Activated naive CD8-positive, alpha-beta T cell treated with anti-CD3 and anti-CD28 coated beads, Interleukin-2, amount 50 U/mL, for 24 hours (primary cell): ENCODE data around the gene WASF3.
A peak's percentile ranks its signal among the peaks of the same experiment; 100 is the strongest.

Source experiments
- ATAC-seq: fragments of 150-1000 bp; cut with Tn5 transposase; one replicate; pipeline ENCODE4 v1.10.0; 2021
- DNase-seq: peaks from one replicate; pipeline ENCODE4 v3.0.0; 2021
- H3K27ac Mint-ChIP-seq: one replicate; pipeline ENCODE4 v1.8.0; 2021; ENCODE audit warnings: mild to moderate bottlenecking, mixed read lengths
- H3K27me3 Mint-ChIP-seq: one replicate; pipeline ENCODE4 v1.8.0; 2021; ENCODE audit warnings: mixed read lengths
- H3K36me3 Mint-ChIP-seq: one replicate; pipeline ENCODE4 v1.8.0; 2021; ENCODE audit warnings: low read depth, mixed read lengths
- H3K4me1 Mint-ChIP-seq: one replicate; pipeline ENCODE4 v1.8.0; 2021; ENCODE audit warnings: mixed read lengths
- H3K4me3 Mint-ChIP-seq: one replicate; pipeline ENCODE4 v1.8.0; 2021; ENCODE audit warnings: mild to moderate bottlenecking, moderate library complexity, mixed read lengths
- H3K9me3 Mint-ChIP-seq: one replicate; pipeline ENCODE4 v1.8.0; 2021; ENCODE audit warnings: mixed read lengths

WASF3 gene

GRCh38 chr13:26557393-26558073 lies at the start of gene WASF3:
Gene WASF3, plus strand, starts transcription at chr13:26557683. Its CDS starts 84,588 bp downstream, at chr13:26642271.
- peaks cover 8% of the 10 kb centered on the region for H3K4me1 Mint-ChIP-seq
- no peak within 1 kb of the TSS for H3K27ac Mint-ChIP-seq
- no peaks in the 10 kb centered on the region for H3K36me3 Mint-ChIP-seq
- peak; percentile 83 for ATAC-seq
- no peaks in the 10 kb centered on the region for H3K9me3 Mint-ChIP-seq
- DNase-seq: peak; percentile 52
- H3K27me3 Mint-ChIP-seq: peaks cover 46% of the 10 kb centered on the region
- peak within 1 kb of the TSS; percentile 64 for H3K4me3 Mint-ChIP-seq

- Mint-ChIP-seq H3K4me1 (no peaks in the 10 kb centered on the region), H3K27ac (no peak overlapping the region)
- DNase-seq: no peak
Measured at GRCh38 chr13:26508885-26509284, 48.6 kb upstream of the WASF3 start.

DNA sequence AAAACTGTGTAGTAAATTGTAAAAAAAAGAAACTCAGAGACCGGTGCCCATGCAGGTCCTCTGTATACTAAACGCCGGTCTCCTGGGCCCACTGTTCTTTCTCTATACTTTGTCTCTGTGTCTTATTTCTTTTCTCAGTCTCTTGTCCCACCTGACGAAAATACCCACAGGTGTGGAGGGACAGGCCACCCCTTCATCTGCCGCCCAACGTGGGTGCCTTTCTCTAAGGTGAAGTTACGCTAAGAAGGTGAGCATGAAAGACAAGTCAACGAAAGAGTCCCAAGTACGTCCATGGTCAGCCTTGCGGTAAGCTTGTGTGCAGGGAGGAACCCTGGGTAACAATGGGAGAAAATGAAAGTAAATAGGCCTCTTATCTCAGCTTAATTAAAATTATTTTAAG lies 48.0 kb upstream of the WASF3 start:
- Mint-ChIP-seq H3K36me3 (no peaks in the 10 kb centered on the region), H3K4me1 (no peaks in the 10 kb centered on the region), H3K9me3 (peaks cover 9% of the 10 kb centered on the region), H3K27ac (no peak overlapping the region), H3K27me3 (peaks cover 11% of the 10 kb centered on the region), H3K4me3 (no peak overlapping the region)
- DNase-seq: no peak
- ATAC-seq: no peak

More at GRCh38 chr13:26508885-26509284, 48.6 kb upstream of the WASF3 start:
- H3K9me3 Mint-ChIP-seq: peaks cover 9% of the 10 kb centered on the region
- H3K4me3 Mint-ChIP-seq: no peak overlapping the region
- no peaks in the 10 kb centered on the region for H3K36me3 Mint-ChIP-seq
- H3K27me3 Mint-ChIP-seq: peaks cover 10% of the 10 kb centered on the region
- no peak for ATAC-seq

GRCh38 chr13:26513931-26514330 lies 43.6 kb upstream of the WASF3 start:
- H3K9me3 Mint-ChIP-seq: peaks cover 7% of the 10 kb centered on the region
- DNase-seq (no peak), ATAC-seq (no peak)
- H3K4me1 Mint-ChIP-seq: no peaks in the 10 kb centered on the region
- no peaks in the 10 kb centered on the region for H3K36me3 Mint-ChIP-seq
- H3K27me3 Mint-ChIP-seq: peaks cover 14% of the 10 kb centered on the region
- H3K4me3 Mint-ChIP-seq: no peak overlapping the region
- no peak overlapping the region for H3K27ac Mint-ChIP-seq

GRCh38 chr13:26515721-26516120 lies 41.8 kb upstream of the WASF3 start:
- no peaks in the 10 kb centered on the region for H3K4me1 Mint-ChIP-seq
- no peak for ATAC-seq
- peaks cover 14% of the 10 kb centered on the region for H3K27me3 Mint-ChIP-seq
- H3K27ac Mint-ChIP-seq: no peak overlapping the region
- no peak for DNase-seq
- no peaks in the 10 kb centered on the region for H3K9me3 Mint-ChIP-seq
- H3K36me3 Mint-ChIP-seq: no peaks in the 10 kb centered on the region
- H3K4me3 Mint-ChIP-seq: no peak overlapping the region

DNA sequence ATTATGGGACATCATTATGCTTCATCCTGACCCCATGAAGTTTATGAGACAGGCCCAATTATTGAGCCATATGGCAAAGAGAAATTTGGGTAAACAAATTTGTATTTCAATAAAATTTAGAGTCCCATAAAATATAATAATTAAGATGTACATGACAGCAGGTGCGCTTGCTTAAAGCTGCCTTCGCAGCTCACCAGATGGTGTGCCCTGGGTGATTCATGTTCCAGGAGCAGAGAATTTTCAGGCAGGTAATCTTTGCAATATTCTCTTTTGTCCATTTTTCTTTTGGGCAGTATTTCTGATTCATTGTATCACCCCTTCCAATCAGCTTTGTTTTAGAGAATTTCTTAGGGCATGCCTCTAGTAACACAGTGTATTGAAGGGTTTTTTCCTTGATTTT lies 39.5 kb upstream of the WASF3 start:
- no peak for DNase-seq
- peaks cover 12% of the 10 kb centered on the region for H3K27me3 Mint-ChIP-seq

DNA sequence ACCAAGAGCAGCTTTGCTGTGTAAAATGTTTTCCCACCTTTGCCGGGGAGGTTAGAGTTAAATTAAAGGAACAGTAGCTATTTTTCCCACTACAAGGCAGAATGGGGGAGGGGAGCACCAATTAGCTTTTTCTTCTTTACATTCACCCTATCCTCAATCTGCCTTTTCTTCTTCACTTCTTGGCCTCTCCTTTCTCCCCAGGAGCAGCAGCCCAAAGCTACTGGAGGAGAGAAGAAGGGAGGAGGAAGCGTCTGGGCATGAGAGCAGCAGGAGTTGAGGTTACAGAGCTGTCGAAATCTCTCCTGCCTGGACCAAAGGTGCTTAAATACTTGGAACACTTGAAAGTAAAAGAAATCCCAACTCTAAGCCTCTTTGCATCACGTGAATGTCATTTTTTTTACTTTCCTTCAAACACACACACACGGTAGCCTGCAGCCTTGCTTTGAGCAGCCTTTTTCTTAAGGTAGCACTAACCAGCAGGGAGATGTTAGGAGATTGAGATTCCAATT lies 39.0 kb upstream of the WASF3 start:
- no peaks in the 10 kb centered on the region for H3K9me3 Mint-ChIP-seq
- peaks cover 10% of the 10 kb centered on the region for H3K27me3 Mint-ChIP-seq
- H3K4me3 Mint-ChIP-seq: no peak overlapping the region
- no peaks in the 10 kb centered on the region for H3K36me3 Mint-ChIP-seq
- no peak for DNase-seq
- no peak for ATAC-seq
- no peak overlapping the region for H3K27ac Mint-ChIP-seq
- H3K4me1 Mint-ChIP-seq: no peaks in the 10 kb centered on the region

More for the DNA sequence above, 39.5 kb upstream of the WASF3 start:
- no peaks in the 10 kb centered on the region for H3K36me3 Mint-ChIP-seq
- no peaks in the 10 kb centered on the region for H3K9me3 Mint-ChIP-seq
- no peak for ATAC-seq
- no peaks in the 10 kb centered on the region for H3K4me1 Mint-ChIP-seq
- H3K27ac Mint-ChIP-seq: no peak overlapping the region
- no peak overlapping the region for H3K4me3 Mint-ChIP-seq

DNA sequence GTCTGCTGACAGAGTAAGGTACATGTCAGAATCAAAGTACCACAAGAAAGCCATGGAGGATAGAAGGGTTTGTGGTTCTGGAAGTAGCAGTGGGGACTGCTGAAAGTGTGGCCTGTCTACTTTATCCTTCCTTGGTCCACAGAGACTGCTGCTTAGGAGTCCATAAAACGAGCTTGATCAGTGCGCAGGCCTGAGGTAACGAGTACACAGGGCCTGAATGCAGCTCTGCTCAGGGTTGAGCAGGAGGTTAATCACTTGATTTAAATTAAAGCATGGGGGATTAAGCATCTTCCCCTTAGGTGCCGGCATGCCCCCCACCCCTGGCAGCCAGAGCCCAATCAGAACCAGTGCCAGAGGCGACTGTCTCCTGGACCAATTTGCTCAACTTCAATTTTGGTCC lies 34.9 kb upstream of the WASF3 start:
- H3K27ac Mint-ChIP-seq: no peak overlapping the region
- no peak overlapping the region for H3K4me3 Mint-ChIP-seq
- H3K27me3 Mint-ChIP-seq: peaks cover 2% of the 10 kb centered on the region
- H3K4me1 Mint-ChIP-seq: no peaks in the 10 kb centered on the region
- ATAC-seq (no peak), DNase-seq (no peak)
- H3K9me3 Mint-ChIP-seq: no peaks in the 10 kb centered on the region
- no peaks in the 10 kb centered on the region for H3K36me3 Mint-ChIP-seq

DNA sequence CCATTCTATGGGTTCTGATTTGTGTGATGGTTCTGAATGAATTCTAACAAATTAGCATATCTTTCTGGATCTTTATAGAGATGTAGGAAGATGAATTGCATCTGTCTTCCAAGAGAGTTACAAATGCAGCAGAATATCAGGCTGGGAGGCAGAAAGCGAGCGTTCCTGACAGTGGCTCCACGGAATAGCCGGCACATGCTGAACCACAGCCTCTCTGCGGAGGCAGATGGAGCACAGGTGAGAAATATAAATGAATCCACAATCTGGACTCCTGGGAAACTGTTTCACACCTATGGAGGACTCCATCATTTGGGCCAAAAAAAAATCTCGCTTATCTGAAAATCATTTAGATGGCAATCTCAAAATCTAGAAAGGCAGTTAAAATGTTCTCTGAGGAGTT lies 34.5 kb upstream of the WASF3 start:
- Mint-ChIP-seq H3K27me3 (peaks cover 2% of the 10 kb centered on the region), H3K36me3 (no peaks in the 10 kb centered on the region), H3K4me3 (no peak overlapping the region), H3K9me3 (no peaks in the 10 kb centered on the region), H3K4me1 (no peaks in the 10 kb centered on the region), H3K27ac (no peak overlapping the region)
- ATAC-seq: no peak
- no peak for DNase-seq

GRCh38 chr13:26525528-26525927 lies 32.0 kb upstream of the WASF3 start:
- no peak overlapping the region for H3K27ac Mint-ChIP-seq
- H3K27me3 Mint-ChIP-seq: peaks cover 2% of the 10 kb centered on the region
- H3K9me3 Mint-ChIP-seq: no peaks in the 10 kb centered on the region
- no peak overlapping the region for H3K4me3 Mint-ChIP-seq
- ATAC-seq: no peak
- no peak for DNase-seq
- no peaks in the 10 kb centered on the region for H3K4me1 Mint-ChIP-seq
- no peaks in the 10 kb centered on the region for H3K36me3 Mint-ChIP-seq

DNA sequence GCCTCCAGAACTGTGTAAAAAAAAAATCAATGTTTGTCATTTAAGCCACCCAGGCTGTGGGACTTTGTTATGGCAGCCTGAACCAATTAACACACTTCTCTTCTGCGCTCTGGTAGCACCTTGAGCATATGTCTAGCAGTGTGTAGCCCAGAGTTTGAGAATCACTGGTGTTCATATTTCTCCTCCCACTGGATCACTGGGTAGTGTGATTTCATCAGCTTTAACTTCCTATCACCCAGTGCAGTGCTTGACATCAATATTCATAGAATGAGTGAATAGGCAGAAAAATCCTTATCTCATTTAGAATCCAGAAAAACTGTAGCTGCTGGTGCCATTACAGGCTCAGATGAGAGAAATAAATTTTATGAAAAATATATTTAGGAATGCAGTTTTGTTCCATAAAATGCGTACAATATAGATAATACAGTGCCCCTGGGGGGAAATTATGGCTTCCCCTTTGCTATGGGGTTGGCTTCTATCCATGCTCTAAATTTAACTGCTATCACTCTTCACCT lies 30.7 kb upstream of the WASF3 start:
- Mint-ChIP-seq H3K4me3 (no peak overlapping the region), H3K36me3 (no peaks in the 10 kb centered on the region), H3K9me3 (no peaks in the 10 kb centered on the region), H3K27ac (no peak overlapping the region), H3K4me1 (no peaks in the 10 kb centered on the region), H3K27me3 (peaks cover 2% of the 10 kb centered on the region)
- no peak for ATAC-seq
- no peak for DNase-seq

GRCh38 chr13:26528527-26528926 lies 29.0 kb upstream of the WASF3 start:
- Mint-ChIP-seq H3K4me3 (no peak overlapping the region), H3K27me3 (peaks cover 2% of the 10 kb centered on the region), H3K36me3 (no peaks in the 10 kb centered on the region), H3K4me1 (no peaks in the 10 kb centered on the region), H3K9me3 (no peaks in the 10 kb centered on the region), H3K27ac (no peak overlapping the region)
- ATAC-seq (no peak), DNase-seq (no peak)

GRCh38 chr13:26529441-26529840 lies 28.0 kb upstream of the WASF3 start:
- no peaks in the 10 kb centered on the region for H3K36me3 Mint-ChIP-seq
- ATAC-seq (no peak), DNase-seq (peak; percentile 30)
- no peaks in the 10 kb centered on the region for H3K4me1 Mint-ChIP-seq
- no peaks in the 10 kb centered on the region for H3K27me3 Mint-ChIP-seq
- no peak overlapping the region for H3K4me3 Mint-ChIP-seq
- H3K9me3 Mint-ChIP-seq: no peaks in the 10 kb centered on the region
- H3K27ac Mint-ChIP-seq: no peak overlapping the region

DNA sequence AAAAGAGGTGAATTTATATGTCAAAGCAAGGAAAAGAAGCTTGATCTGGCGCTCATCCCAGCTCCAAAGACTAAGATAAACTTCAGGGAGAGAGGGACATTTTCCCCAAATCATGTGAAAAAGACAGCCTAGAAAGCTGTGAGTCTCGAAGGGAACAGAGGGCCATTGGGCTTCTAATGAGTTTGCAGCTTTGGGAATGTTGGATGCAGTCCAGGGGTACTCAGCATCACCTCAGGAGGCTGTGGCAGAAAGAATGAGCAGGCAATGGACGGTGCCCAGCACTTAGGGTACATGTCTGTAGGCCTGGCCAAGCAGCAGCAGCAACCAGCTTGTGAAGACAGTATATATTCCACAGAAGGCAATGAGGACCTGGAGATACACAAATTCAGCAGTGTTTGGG lies 25.7 kb upstream of the WASF3 start:
- ATAC-seq: no peak

DNA sequence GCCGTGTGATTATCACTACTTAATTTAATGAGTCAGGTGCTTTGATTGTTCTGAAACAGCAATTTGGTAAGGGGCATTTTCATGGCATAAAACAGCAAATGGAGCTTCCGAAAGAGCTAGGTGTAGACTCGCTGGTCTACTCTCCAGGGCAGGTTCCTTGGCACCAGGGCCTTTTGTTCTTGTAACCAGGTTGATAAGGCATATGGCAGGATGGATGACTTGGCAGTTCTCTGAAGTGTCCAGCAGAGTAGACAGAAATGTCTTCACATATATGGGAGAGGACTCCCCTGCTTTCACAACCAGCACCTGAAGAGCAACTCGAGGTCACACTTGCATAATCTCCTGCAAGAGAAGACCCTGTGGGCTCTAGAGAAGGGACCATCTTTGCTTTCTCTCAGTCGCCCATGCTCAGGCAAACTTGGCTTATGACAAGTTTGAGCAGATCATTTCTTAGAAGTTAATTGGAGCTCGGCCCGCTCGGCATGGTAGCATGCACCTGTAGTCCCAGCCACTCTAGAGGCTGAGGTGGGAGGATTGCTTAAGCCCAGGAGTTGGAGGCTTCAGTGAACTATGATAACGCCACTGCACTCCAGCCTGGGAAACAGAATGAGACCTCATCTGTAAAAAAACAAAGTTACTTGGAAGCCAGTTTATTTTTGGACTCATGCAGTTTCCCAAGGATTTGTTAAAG lies 23.3 kb upstream of the WASF3 start:
- Mint-ChIP-seq H3K36me3 (no peaks in the 10 kb centered on the region), H3K4me3 (no peak overlapping the region), H3K27me3 (peaks cover 4% of the 10 kb centered on the region), H3K9me3 (no peaks in the 10 kb centered on the region), H3K27ac (no peak overlapping the region), H3K4me1 (no peaks in the 10 kb centered on the region)
- ATAC-seq: no peak
- no peak for DNase-seq

More for the DNA sequence above, 25.7 kb upstream of the WASF3 start:
- no peaks in the 10 kb centered on the region for H3K27me3 Mint-ChIP-seq
- H3K27ac Mint-ChIP-seq: no peak overlapping the region
- H3K4me1 Mint-ChIP-seq: no peaks in the 10 kb centered on the region
- H3K4me3 Mint-ChIP-seq: no peak overlapping the region
- no peaks in the 10 kb centered on the region for H3K36me3 Mint-ChIP-seq
- DNase-seq: no peak
- H3K9me3 Mint-ChIP-seq: no peaks in the 10 kb centered on the region
